GM12892 (cell line): Measurements from ENCODE around the gene ABLIM2.

Experiments used
- DNase-seq: peaks from one replicate; pipeline ENCODE4 v3.0.0; 2011; ENCODE audit not compliant: insufficient read length
- FAIRE-seq: peaks from 2 replicates; lab custom pipeline; 2011; peaks lifted over from hg19 to GRCh38; lab: Jason Lieb, UNC
- POLR2A ChIP-seq: IDR thresholded peaks from 2 replicates; pipeline ENCODE4 v1.6.1; 2011; ENCODE audit warnings: low read depth, low read length, control low read depth
- POLR2AphosphoS5 ChIP-seq: IDR thresholded peaks from 2 replicates; pipeline ENCODE4 v1.6.1; 2011; ENCODE audit warnings: low read depth, low read length, control low read depth
- TAF1 ChIP-seq: IDR thresholded peaks from 2 replicates; pipeline ENCODE4 v1.6.1; 2011; ENCODE audit warnings: low read depth, mild to moderate bottlenecking, control low read depth, low read length, borderline replicate concordance

Gene ABLIM2

DNA sequence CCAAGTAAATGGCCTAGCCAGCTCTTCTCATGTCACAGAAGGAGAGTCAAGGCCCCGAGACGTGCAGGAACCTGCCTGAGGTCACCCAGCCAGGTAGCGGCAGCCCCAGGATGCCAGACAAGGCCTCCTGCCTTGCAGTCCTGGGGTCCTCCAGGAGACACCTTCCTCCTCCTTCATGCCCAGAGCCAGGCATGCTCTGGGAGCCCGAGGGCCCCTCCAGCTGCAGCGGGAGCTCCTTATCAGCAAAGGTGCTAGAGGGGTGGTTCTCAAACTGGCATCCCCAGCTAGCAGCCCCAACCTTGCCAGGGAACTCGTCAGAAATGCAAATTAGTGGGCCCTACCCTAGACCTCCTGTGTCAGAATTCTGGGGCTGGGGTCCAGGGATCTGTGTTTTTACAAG, 162.7 kb downstream of the ABLIM2 start:
- no peak for TF ChIP-seq TAF1
- no peak for TF ChIP-seq POLR2AphosphoS5
- DNase-seq (no peak), FAIRE-seq (no peak)

DNA sequence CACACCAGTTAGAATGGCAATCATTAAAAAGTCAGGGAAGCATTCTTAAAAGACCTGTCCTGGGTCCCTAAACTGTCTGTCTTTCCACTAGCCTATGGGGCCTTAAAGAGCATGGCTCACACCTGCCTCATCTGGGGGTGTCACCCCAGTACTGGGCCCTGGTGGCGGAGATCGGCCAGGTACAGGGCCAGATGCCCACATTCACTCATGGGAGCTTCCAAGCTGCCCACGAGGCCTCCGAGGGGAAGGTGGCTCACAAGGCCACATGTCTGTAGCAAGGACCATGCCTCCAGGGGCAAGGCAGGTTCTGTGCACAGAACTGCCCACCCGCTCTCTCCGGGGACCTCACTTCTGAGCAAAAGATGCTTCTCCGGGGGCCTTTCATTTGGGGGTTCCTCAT, 163.5 kb downstream of the ABLIM2 start:
- TF ChIP-seq POLR2AphosphoS5 (no peak), TAF1 (no peak), POLR2A (no peak)
- DNase-seq (no peak), FAIRE-seq (no peak)

DNA sequence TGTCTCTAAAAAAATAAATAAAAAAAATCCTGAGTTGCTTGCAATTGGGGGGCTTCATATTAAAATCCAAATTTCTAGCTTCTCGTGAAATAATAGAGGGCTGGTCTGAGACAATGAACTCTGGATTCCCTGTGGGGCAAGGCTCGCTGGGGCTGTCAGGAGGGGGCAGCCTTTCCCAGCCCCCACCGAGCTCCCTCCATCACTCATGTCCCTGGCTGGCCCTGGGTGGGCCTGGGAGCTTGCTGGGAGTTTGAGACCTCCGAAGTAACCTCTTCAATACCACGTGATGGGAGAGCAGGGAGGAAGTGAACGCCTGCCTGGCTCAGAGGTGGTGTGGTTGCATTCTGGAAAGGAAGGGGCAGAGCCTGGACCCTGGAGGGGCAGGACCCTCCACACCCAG, 164.9 kb downstream of the ABLIM2 start:
- FAIRE-seq (no peak), DNase-seq (no peak)
- no peak for TF ChIP-seq POLR2A
- no peak for TF ChIP-seq POLR2AphosphoS5
- TF ChIP-seq TAF1, result no peak

DNA sequence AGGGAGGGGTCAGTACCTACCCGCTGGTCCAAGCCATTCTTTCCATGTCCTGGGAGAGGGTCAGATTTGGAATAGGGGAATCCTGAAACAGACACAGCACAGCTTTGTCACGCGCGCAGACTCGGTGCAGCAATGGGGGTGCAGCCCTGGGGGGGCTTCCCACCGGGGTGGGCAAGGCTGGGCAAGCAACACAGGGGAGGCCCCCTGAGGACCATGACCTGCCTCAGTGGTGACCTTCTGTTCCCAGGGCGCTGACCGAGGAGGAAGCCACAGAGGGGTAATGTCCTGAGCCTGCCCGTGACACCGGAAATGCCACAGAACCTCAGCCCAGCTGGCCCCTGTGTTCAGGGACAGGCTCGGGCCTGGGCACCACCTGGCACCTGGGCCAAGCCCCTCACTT, 165.8 kb downstream of the ABLIM2 start:
- no peak for TF ChIP-seq POLR2A
- no peak for TF ChIP-seq TAF1
- no peak for TF ChIP-seq POLR2AphosphoS5
- FAIRE-seq (no peak), DNase-seq (no peak)

DNA sequence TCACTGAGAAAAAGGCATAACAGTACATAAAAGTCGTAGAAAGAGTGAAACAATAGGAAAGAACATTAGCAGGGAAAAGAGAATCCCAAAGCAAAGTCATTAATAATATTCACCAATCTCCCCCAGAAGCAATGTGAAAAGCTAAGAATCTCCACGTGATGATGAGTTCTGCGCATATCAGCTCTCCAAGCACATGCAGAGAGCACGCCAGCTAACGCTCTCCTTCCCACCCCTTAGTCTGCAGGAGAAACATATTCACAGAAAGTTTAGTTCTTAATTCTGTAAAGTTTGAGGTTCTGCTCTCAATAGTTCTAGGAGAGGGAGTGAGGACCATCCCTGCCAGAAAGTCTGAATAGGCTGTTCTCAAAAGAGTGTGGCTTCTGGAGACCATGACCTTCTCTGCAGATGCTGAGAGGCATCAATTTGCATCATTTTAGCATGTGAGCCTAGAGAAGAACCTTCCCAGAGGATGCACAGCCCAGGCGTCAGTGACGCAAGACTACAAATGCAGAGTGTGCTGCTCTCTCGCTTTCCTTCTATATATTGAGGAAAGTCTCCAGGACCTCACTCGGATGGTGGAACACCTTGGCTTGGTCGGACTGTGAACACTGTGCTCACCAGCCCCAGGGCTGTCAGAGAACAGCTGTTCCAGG, 167.7 kb downstream of the ABLIM2 start:
- no peak for DNase-seq
- no peak for FAIRE-seq
- TF ChIP-seq POLR2A (no peak), TAF1 (no peak), POLR2AphosphoS5 (no peak)

DNA sequence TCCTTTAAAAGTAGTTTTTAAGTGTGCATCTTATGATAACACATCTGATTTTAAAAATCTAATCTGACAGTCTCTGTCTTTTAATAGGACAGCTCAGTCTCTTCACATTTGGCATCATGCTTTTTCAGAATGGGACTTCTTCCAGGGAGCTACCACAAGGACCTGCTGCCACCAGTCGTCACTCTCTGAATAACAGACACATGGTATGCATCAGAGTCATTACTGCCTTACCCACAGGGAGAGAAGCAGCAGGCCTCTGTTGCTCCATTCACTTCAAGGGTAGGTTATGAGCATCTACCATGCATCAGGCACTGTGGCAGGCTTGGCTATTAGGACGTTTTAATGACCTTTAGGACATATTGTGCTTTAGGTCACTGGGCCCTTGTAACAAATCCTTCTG, 169.0 kb downstream of the ABLIM2 start:
- TF ChIP-seq POLR2AphosphoS5 (no peak), POLR2A (no peak), TAF1 (no peak)
- FAIRE-seq (no peak), DNase-seq (no peak)

DNA sequence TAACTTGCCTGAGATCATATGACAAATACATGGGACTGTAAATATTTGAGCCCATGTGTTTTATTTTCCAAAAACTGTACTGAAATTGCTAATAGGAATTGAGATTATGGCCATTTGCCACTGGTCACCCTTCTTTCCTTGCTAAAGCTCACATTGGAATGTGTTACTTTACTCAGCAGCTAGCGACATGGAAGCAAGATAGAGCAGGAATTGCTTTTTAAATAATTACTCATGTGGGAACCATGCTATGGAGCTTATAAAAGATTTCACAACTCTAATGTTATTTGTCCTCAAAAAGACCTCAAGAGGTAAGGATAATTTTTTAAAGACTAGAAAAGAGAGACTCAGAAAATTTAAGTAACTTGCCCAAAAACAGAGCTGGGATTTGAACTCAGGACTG, 170.2 kb downstream of the ABLIM2 start:
- DNase-seq (no peak), FAIRE-seq (no peak)
- TF ChIP-seq POLR2AphosphoS5, result no peak
- TF ChIP-seq TAF1, result no peak
- TF ChIP-seq POLR2A, result no peak

DNA sequence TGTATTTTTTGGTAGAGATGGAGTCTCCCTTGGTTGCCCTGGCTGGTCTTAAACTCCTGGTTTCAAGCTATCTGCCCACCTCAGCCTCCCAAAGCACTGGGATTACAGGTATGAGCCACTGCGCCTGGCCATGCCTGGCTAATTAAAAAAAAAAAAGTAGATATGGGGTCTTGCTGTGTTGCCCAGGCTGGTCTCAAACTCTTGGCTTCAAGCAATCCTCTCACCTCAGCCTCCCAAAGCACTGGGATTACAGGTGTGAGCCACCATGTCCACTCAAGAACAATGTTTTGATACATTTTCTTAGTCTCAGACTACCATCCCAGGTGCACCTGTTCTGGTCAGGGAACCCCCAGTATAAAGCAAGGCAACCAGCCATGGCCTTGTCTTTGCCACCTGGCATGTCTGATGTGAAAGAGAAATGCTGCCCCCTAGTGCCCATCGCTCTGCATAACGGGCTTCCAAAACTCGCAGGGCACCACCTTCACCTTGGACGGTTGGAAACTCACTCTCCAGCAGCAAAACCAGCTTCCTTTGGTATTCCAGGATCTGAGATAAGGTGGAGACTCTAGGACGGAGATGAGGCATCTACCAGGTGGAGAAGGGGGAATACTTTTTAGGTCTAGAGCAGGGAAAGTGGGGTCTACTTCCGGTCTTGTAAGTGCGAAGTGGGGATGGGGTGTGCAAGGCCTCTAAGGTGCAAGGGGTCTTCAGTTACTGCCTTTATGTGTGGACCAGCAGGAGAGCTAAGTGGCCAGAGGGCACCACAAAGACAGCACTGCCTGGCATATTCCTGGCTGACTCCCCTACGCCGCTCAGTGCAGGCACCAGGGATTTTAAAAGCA, 171.2 kb downstream of the ABLIM2 start:
- FAIRE-seq, result peak; percentile 94
- peak; percentile 58 for DNase-seq

DNA sequence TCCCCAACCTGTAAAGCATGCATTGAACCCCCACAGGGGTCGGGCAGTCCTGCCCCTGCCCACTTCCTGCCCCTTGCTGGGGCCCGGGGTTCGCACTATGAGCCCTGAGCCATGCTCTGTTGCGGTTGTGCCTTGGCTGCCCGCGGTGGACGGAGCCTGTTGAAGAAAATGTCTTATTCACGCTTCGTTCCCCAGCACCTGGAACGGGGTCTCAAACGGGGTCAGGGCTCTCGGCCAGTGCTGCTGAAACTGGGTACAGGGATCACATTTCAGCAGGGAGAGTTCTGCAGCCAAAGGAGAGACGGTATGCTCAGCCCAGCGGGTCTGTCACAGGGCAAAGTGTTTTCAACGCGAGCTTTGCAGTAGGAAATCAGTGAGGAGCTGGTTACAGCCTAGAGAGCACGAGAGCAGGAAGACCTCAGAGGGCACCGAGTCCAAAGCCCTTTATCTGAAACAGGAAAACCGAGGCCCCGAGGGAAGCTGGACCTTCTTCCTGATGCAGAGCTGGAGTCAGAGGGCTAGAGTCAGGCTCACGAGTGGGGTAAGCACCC, 172.6 kb downstream of the ABLIM2 start:
- TF ChIP-seq TAF1 (no peak), POLR2A (no peak), POLR2AphosphoS5 (no peak)
- no peak for FAIRE-seq
- no peak for DNase-seq

More for the DNA sequence above, 171.2 kb downstream of the ABLIM2 start:
- TF ChIP-seq TAF1 (no peak), POLR2A (no peak), POLR2AphosphoS5 (no peak)

DNA sequence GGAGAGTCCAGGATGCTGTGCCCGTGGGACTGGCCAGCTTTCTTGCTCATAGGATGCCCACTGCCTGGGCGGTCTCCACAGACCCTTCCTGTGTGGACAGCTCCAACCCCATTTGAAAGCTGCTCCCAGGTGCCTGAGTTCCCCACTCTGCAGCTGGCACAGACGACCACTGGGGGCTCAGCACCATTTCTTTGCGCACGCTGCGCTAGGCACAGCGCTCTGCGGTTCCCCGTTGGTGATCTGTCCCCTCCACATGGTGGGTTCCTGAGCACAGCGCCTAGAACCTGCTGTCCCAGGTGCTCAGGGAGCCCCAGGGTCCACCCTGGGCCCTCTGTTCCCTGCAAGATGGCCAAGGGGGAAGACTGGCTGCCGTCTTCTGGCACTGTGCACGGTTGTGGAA, 173.5 kb downstream of the ABLIM2 start:
- TF ChIP-seq POLR2AphosphoS5 (no peak), TAF1 (no peak), POLR2A (no peak)
- no peak for DNase-seq
- FAIRE-seq, result no peak

DNA sequence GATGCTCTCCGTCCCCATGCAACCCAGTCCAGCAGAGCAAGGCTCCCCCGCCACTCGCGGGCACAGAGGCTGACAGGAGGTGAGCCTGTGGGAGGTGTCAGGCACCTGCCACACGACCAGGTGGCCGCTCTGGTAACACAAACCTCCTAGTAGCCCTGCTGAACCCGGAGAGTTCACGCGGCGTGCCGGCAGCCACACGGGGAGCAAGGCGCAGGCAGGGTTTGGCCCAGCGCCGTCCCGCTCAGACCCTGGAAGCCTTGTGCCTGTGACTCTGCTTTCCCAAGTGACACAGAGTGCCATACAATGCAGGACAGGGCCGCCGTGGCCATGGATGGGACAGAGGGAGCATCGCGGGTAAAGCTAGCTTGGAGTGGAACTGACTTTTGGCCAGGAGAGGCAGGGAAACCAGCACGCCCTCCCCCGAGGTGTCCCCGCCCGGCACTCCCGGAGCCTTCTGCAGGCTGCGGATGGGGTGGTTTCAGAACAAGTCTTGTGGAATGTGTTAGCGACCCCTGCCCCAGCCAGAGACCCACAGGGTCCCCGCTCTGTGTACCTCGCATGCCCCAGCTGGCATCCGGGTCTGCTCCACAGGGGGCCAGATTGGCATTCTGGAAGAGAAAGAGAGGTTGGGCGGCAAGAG, 174.2 kb downstream of the ABLIM2 start:
- TF ChIP-seq POLR2AphosphoS5 (no peak), TAF1 (no peak), POLR2A (no peak)
- FAIRE-seq, result no peak
- no peak for DNase-seq
